Neural progenitor cell (in vitro differentiated cells): Measurements from ENCODE around the gene RASSF5. TPM values are rescaled to one million over a fixed set of nuclear protein-coding genes. Genes with fewer than 3 reads are reported as not detected.

Source experiments
- DNase-seq: peaks from one replicate; pipeline ENCODE4 v3.0.0-alpha.2; 2016; ENCODE audit warnings: low spot score
- H2AFZ ChIP-seq: fragments of 200-600 bp; sonication (generic); replicated peaks from 2 replicates; pipeline ENCODE4 v1.6.1; 2016; ENCODE audit warnings: antibody characterized with exemption
- H3F3A ChIP-seq: fragments of 200-600 bp; sonication (generic); 2 replicates; pipeline ENCODE4 v1.6.1; 2016; ENCODE audit warnings: antibody characterized with exemption, low read depth
- H3K27ac ChIP-seq: fragments of 200-600 bp; sonication (generic); 2 replicates; pipeline ENCODE4 v1.5.1; 2016; ENCODE audit warnings: mild to moderate bottlenecking
- H3K27me3 ChIP-seq: fragments of 200-600 bp; sonication (generic); 2 replicates; pipeline ENCODE4 v1.6.1; 2016; ENCODE audit warnings: mild to moderate bottlenecking, moderate library complexity
- H3K36me3 ChIP-seq: fragments of 200-600 bp; sonication (generic); 2 replicates; pipeline ENCODE4 v1.5.1; 2016
- H3K4me1 ChIP-seq: fragments of 200-600 bp; sonication (generic); 2 replicates; pipeline ENCODE4 v1.6.1; 2016; ENCODE audit warnings: mixed run types
- H3K4me2 ChIP-seq: fragments of 200-600 bp; sonication (generic); 2 replicates; pipeline ENCODE4 v1.6.1; 2016
- H3K4me3 ChIP-seq: fragments of 200-600 bp; sonication (generic); 2 replicates; pipeline ENCODE4 v1.5.1; 2016
- H3K79me2 ChIP-seq: fragments of 200-600 bp; sonication (generic); 2 replicates; pipeline ENCODE4 v1.6.1; 2016; ENCODE audit warnings: low read depth
- H3K9ac ChIP-seq: fragments of 200-600 bp; sonication (generic); 2 replicates; pipeline ENCODE4 v1.6.1; 2016
- H3K9me3 ChIP-seq: fragments of 200-600 bp; sonication (generic); 2 replicates; pipeline ENCODE4 v1.5.1; 2016; ENCODE audit warnings: low read depth
- H4K20me1 ChIP-seq: fragments of 200-600 bp; sonication (generic); 2 replicates; pipeline ENCODE4 v1.6.1; 2016; ENCODE audit warnings: low read depth
- H3K27ac Mint-ChIP-seq: 3 replicates; pipeline ENCODE4 v1.8.0; 2021; ENCODE audit warnings: mixed read lengths
- H3K27me3 Mint-ChIP-seq: 2 replicates; pipeline ENCODE4 v1.8.0; 2022; ENCODE audit warnings: low read depth, mild to moderate bottlenecking, inconsistent platforms, moderate library complexity, mixed read lengths; ENCODE audit not compliant: insufficient read depth
- H3K36me3 Mint-ChIP-seq: 3 replicates; pipeline ENCODE4 v1.8.0; 2021; ENCODE audit warnings: mixed read lengths
- H3K4me1 Mint-ChIP-seq: 3 replicates; pipeline ENCODE4 v1.8.0; 2021; ENCODE audit warnings: mixed read lengths
- H3K4me3 Mint-ChIP-seq: 3 replicates; pipeline ENCODE4 v1.8.0; 2021; ENCODE audit warnings: mild to moderate bottlenecking, moderate library complexity, mixed read lengths
- H3K9me3 Mint-ChIP-seq: 3 replicates; pipeline ENCODE4 v1.8.0; 2020; ENCODE audit warnings: mixed read lengths
- CTCF ChIP-seq: fragments of 200-600 bp; sonication (generic); IDR thresholded peaks from 2 replicates; pipeline ENCODE4 v1.5.1; 2017; ENCODE audit warnings: antibody characterized with exemption, mild to moderate bottlenecking
- EZH2 ChIP-seq: fragments of 200-600 bp; sonication (generic); IDR thresholded peaks from 2 replicates; pipeline ENCODE4 v1.6.1; 2017; ENCODE audit warnings: antibody characterized with exemption, mild to moderate bottlenecking, moderate library complexity
- EZH2phosphoT487 ChIP-seq: fragments of 200-600 bp; sonication (generic); IDR thresholded peaks from 2 replicates; pipeline ENCODE4 v1.6.1; 2017; ENCODE audit warnings: antibody characterized with exemption
- total RNA-seq: library from RNA; depleted of rRNA; stranded (reverse); fragments of >200 nt; gene quantifications from 2 replicates; pipeline ENCODE4 v1.2.3, GENCODE V29; 2015; ENCODE audit warnings: low replicate concordance

RASSF5 gene
- total RNA-seq, 1 donor from 2014 or later: 0.43 TPM

GRCh38 chr1:206590025-206590758 lies 82.9 kb downstream of the RASSF5 start:
- H3K4me3 Mint-ChIP-seq: no peak overlapping the region
- H3K36me3 ChIP-seq: no peaks in the 10 kb centered on the region

GRCh38 chr1:206591226-206591625 lies 83.9 kb downstream of the RASSF5 start:
- Histone ChIP-seq H3K4me2 (no peak overlapping the region), H3K36me3 (no peaks in the 10 kb centered on the region)
- H3K36me3 Mint-ChIP-seq: peaks cover 28% of the 10 kb centered on the region

More at GRCh38 chr1:206590025-206590758, 82.9 kb downstream of the RASSF5 start:
- peaks cover 27% of the 10 kb centered on the region for H3K36me3 Mint-ChIP-seq
- H3K4me1 Mint-ChIP-seq: no peaks in the 10 kb centered on the region
- Histone ChIP-seq H4K20me1 (no peaks in the 10 kb centered on the region), H3K4me2 (no peak overlapping the region), H3K4me1 (peaks cover 9% of the 10 kb centered on the region), H3K79me2 (no peaks in the 10 kb centered on the region), H3K9ac (no peak overlapping the region), H3F3A (no peaks in the 10 kb centered on the region), H2AFZ (no peak overlapping the region), H3K9me3 (no peaks in the 10 kb centered on the region), H3K27ac (no peak overlapping the region), H3K4me3 (no peak overlapping the region), H3K27me3 (no peaks in the 10 kb centered on the region)
- no peaks in the 10 kb centered on the region for H3K9me3 Mint-ChIP-seq
- no peak overlapping the region for H3K27ac Mint-ChIP-seq
- peak; percentile 30 for DNase-seq
- H3K27me3 Mint-ChIP-seq: no peaks in the 10 kb centered on the region
- peak; percentile 67 for TF ChIP-seq CTCF
- TF ChIP-seq EZH2: no peak
- no peak for TF ChIP-seq EZH2phosphoT487

GRCh38 chr1:206591696-206592095 lies 84.4 kb downstream of the RASSF5 start:
- no peak overlapping the region for H3K27ac Mint-ChIP-seq
- Histone ChIP-seq H3K9ac (no peak overlapping the region), H3K4me3 (no peak overlapping the region), H3K27me3 (no peaks in the 10 kb centered on the region), H3K36me3 (no peaks in the 10 kb centered on the region), H3K4me1 (peaks cover 9% of the 10 kb centered on the region), H3K9me3 (no peaks in the 10 kb centered on the region), H4K20me1 (no peaks in the 10 kb centered on the region), H3K4me2 (no peak overlapping the region), H2AFZ (no peak overlapping the region), H3F3A (no peaks in the 10 kb centered on the region), H3K27ac (no peak overlapping the region), H3K79me2 (no peaks in the 10 kb centered on the region)
- TF ChIP-seq EZH2 (no peak), CTCF (no peak), EZH2phosphoT487 (no peak)
- no peaks in the 10 kb centered on the region for H3K4me1 Mint-ChIP-seq
- H3K4me3 Mint-ChIP-seq: no peak overlapping the region
- H3K27me3 Mint-ChIP-seq: no peaks in the 10 kb centered on the region
- no peaks in the 10 kb centered on the region for H3K9me3 Mint-ChIP-seq
- H3K36me3 Mint-ChIP-seq: peaks cover 28% of the 10 kb centered on the region
- DNase-seq: no peak

More at GRCh38 chr1:206591226-206591625, 83.9 kb downstream of the RASSF5 start:
- Histone ChIP-seq H3K9ac (no peak overlapping the region), H3K9me3 (no peaks in the 10 kb centered on the region), H3K79me2 (no peaks in the 10 kb centered on the region), H3F3A (no peaks in the 10 kb centered on the region), H3K27me3 (no peaks in the 10 kb centered on the region), H3K27ac (no peak overlapping the region), H3K4me3 (no peak overlapping the region), H2AFZ (no peak overlapping the region), H4K20me1 (no peaks in the 10 kb centered on the region), H3K4me1 (peaks cover 9% of the 10 kb centered on the region)
- Mint-ChIP-seq H3K4me3 (no peak overlapping the region), H3K27me3 (no peaks in the 10 kb centered on the region), H3K4me1 (no peaks in the 10 kb centered on the region), H3K9me3 (no peaks in the 10 kb centered on the region), H3K27ac (no peak overlapping the region)
- no peak for TF ChIP-seq CTCF
- TF ChIP-seq EZH2: no peak
- no peak for TF ChIP-seq EZH2phosphoT487
- no peak for DNase-seq
